Activated T-cell treated with anti-CD3 and anti-CD28 coated beads for 1 hour (primary cell): ENCODE measurements around the gene KRTAP4-11.
"Not testable (repeated sequence)": the region's sequence is repeated elsewhere in the genome, so short reads cannot be mapped to it uniquely, and the experiment has no call there.

Experiments used
- DNase-seq: peaks from one replicate; pipeline ENCODE4 v3.0.0-alpha.2; 2020; ENCODE audit warnings: low read depth

KRTAP4-11 gene

GRCh38 chr17:41117846-41118386, at the start of gene KRTAP4-11:
Gene KRTAP4-11 (minus strand): TSS chr17:41118373. CDS start chr17:41118315, 58 bp downstream.
- not testable (repeated sequence) for DNase-seq

- DNase-seq = no peak
Measured at GRCh38 chr17:41167561-41167960, 49.4 kb upstream of the KRTAP4-11 start.

GRCh38 chr17:41163828-41164227, 45.7 kb upstream of the KRTAP4-11 start:
- no peak for DNase-seq

GRCh38 chr17:41160648-41161047, 42.5 kb upstream of the KRTAP4-11 start, which contains the start of gene KRTAP4-4:
Gene KRTAP4-4 (minus strand): TSS chr17:41160748. CDS start chr17:41160691, 57 bp downstream.
- DNase-seq = no peak

- not testable (repeated sequence) for DNase-seq
Measured at GRCh38 chr17:41160190-41160589, 42.0 kb upstream of the KRTAP4-11 start.

GRCh38 chr17:41153856-41154255, 35.7 kb upstream of the KRTAP4-11 start:
- DNase-seq = no peak

GRCh38 chr17:41151525-41151924, 33.4 kb upstream of the KRTAP4-11 start:
- no peak for DNase-seq

GRCh38 chr17:41150026-41150425, 31.9 kb upstream of the KRTAP4-11 start:
- no peak for DNase-seq

- no peak for DNase-seq
Measured at GRCh38 chr17:41149652-41149985, 31.4 kb upstream of the KRTAP4-11 start, which contains the start of gene KRTAP4-5. Gene KRTAP4-5 (minus strand): TSS chr17:41149825. CDS start chr17:41149767, 58 bp downstream.

GRCh38 chr17:41148971-41149651, 30.9 kb upstream of the KRTAP4-11 start:
- not testable (repeated sequence) for DNase-seq

GRCh38 chr17:41147531-41148204, 29.5 kb upstream of the KRTAP4-11 start:
- no peak for DNase-seq

GRCh38 chr17:41145261-41145660, 27.1 kb upstream of the KRTAP4-11 start:
- no peak for DNase-seq

- DNase-seq = no peak
Measured at GRCh38 chr17:41144846-41145245, 26.7 kb upstream of the KRTAP4-11 start.

GRCh38 chr17:41141361-41141760, 23.2 kb upstream of the KRTAP4-11 start:
- DNase-seq = no peak

GRCh38 chr17:41140360-41141131, 22.4 kb upstream of the KRTAP4-11 start, which contains the start of gene KRTAP4-6:
Gene KRTAP4-6 (minus strand): TSS chr17:41140544. CDS start chr17:41140487, 57 bp downstream.
- DNase-seq = no peak

- DNase-seq = not testable (repeated sequence)
Measured at GRCh38 chr17:41139865-41140264, 21.7 kb upstream of the KRTAP4-11 start.

- no peak for DNase-seq
Measured at GRCh38 chr17:41133880-41134735, 15.9 kb upstream of the KRTAP4-11 start.

- DNase-seq = no peak
Measured at GRCh38 chr17:41131979-41132378, 13.8 kb upstream of the KRTAP4-11 start.

GRCh38 chr17:41127371-41127770, 9.2 kb upstream of the KRTAP4-11 start:
- DNase-seq = no peak

GRCh38 chr17:41126412-41126811, 8.2 kb upstream of the KRTAP4-11 start:
- DNase-seq = no peak

GRCh38 chr17:41125064-41125463, 6.9 kb upstream of the KRTAP4-11 start:
- no peak for DNase-seq
